Stimulated activated CD4-positive, alpha-beta T cell treated with anti-CD3 and anti-CD28 coated beads, Interleukin-12 subunit alpha, Interleukin-12 subunit beta, amount 100 ng/mL, for 48 hours (primary cell): ENCODE measurements around the gene NAA10.
"Not testable (repeated sequence)": the region's sequence is repeated elsewhere in the genome, so short reads cannot be mapped to it uniquely, and the experiment has no call there.

Source experiments
- DNase-seq, 3 donors: peaks; one replicate each; pipeline ENCODE4 v3.0.0-alpha.2; 2020; ENCODE audit warnings: low read depth in 2 of 3, low spot score in 1 of 3

The NAA10 gene

DNA sequence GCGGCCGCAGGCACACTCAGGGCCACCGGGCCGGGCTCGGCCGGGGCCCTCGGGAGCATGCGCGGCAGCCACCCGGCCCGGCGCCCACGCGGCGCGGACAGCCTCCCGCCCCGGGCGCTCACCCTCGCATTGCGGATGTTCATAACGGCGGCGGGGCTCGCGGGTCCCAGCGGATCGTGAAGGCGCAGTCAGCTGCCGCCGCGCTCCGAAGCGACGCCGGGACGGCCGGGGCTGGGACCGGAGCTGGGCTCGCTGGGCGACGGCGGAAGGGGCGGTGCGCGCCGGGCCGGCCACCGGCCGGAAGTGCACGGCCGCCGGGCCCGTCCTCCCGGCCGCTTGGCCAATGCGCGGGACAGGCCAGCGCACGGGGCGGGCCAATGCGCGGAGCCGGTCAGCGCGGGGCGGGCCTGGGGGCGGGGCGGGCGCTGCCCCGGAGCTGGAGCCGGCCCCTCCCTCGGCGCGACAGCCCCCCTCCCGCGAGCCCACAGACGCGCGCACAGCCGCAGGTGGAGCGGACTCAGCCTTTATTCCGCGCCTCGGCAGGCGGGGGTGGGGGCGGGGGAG lies at the start of gene NAA10:
NAA10 (minus strand) TSS at position 276 of the 564 bp plus-strand sequence; CDS start at position 143, 133 bp downstream.
- DNase-seq: peak in 1 of 3 donors; percentile 66

DNA sequence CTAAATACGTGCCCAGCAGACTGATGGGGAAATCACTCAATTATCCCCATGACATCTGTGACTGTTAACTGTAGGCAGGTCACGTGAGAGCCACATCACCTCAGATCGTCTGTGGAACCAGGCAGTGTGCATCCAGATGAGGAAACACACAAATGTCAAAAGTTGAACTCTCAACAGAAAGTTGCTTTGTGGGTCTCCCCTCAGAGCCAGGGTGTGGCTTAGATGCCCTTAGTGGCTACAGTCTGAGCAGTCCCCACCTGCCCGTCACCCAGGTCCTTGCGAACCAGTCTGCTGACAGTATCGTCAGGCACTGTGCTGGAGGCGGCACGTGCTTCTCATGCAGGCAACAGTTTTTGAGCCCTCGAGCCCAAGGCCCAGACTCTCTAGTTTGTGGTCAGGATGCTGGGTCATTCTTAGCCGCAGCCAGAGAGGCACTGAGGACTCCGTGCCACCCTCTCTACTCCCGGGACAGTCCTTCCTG lies 48.5 kb upstream of the NAA10 start:
- DNase-seq: no peak

DNA sequence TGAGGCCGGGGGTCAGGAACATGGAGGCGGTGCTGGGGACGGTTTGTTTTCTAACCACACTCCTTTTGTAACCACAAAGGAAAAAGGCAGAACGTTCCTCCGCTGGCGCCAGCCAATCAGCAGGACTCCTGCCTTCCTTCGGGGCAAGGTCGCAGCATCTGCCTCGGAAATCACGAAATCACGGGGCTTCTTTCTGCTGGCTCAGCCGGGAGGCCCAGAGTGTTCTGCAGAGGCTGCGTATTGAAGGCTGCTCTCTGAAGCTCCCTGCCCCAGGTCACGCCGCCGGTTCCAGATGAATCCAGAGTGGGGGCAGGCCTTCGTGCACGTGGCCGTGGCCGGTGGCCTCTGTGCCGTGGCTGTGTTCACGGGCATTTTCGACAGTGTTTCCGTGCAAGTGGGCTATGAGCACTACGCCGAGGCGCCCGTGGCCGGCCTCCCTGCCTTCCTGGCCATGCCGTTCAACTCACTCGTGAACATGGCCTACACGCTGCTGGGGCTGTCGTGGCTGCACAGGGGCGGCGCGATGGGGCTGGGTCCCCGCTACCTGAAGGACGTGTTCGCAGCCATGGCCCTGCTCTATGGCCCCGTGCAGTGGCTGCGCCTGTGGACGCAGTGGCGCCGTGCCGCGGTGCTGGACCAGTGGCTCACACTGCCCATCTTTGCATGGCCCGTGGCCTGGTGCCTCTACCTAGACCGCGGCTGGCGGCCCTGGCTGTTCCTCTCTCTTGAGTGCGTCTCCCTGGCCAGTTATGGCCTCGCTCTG lies 47.1 kb upstream of the NAA10 start:
- peak in 2 of 3 donors; percentile 55 to 66 for DNase-seq

DNA sequence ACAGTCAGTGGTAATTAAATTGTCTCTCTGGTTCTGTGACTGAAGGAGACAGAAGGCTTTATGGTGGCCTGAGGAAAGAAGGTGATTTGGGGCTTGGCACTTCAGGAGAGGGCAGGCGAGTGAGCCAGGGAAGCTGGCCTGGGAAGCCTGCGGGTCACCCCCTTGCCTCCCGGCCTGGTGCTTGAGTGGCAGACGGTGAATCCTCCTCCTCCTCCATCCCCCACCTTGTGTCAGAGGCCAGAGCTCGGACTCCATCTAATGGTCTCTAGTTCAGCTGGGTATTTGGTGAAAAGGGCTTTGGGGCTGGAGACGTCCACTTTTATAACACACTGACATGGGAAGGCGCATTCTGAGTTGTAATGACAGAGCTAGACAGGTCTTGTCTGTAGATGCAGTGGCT lies 46.4 kb upstream of the NAA10 start:
- no peak for DNase-seq

DNA sequence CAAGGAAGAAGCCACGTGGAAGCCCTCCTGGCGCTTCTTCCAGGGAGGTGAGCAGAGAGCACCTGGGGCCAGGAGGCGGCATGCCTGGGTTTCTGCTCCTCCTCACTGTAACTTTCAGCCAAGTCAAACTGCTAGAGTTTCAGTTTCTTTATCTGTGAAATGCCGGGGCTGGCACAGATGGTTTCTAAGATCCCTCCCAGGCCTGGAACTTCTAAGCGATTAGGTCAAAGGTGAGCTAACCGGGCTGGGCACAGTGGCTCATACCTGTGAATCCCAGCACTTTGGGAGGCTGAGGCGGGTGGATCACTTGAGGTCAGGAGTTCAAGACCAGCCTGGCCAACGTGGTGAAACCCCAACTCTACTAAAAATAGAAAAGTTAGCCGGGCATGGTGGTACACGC lies 45.6 kb upstream of the NAA10 start:
- DNase-seq: not testable (repeated sequence)

DNA sequence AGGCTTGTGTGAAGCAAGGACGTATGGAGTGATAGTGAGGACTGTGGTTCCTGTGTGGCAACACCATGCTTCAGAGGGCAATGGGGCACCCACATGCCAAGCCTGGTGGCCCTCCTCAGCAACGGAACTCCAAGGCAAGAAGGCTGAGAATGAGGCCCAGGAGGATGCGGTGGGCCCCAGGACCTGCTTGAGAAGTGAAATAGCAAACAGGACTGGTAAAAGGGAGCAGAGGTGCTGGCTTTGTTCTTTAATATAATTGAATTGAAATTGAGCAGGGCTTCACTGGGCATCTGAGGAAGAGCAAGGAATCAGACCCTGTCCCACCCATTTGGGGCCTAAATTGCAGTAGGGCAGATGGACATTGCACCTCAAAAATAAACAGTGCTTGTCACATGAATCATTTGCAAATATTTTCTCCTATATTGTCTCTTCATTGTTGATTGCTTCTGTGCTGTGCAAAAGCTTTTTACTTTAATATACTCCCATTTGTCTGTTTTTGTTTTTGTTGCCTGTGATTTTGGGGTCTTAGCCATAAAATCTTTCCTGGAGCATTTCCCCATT lies 40.0 kb upstream of the NAA10 start:
- no peak for DNase-seq

DNA sequence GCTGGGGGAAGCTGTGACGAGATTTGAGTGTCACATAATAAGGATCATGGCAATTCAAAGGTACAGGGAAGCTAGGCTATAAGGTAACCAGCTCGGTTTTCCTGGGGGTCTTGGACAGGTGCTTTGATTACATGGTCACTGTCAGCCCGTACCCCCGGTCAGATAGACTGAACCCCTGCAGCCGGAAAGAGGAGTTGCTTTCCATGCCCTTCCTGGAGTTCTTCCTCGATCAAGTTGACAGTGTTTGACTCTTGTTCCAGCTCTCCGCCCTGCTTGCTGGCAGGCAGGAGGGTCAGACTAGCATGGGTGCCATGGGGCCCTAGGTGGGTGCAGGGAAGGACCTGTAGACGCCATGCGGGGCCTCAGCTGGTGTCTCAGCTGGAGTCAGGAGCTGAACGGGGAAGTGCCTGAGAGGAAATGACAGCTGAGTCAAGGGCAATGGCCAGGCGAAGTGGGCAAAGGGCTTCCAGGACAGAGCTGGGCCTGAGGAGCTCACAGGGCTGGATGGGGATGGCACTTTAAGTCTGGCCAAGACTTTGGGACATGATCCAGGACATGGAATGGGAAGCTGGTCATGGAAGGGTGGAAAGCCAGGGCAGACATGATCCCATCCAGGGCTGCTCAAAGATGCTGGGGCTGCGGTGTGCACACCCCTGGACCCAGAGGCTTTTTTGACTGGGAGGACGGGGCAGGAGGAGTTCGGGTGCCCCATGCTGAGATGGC lies 39.3 kb upstream of the NAA10 start:
- DNase-seq: no peak

DNA sequence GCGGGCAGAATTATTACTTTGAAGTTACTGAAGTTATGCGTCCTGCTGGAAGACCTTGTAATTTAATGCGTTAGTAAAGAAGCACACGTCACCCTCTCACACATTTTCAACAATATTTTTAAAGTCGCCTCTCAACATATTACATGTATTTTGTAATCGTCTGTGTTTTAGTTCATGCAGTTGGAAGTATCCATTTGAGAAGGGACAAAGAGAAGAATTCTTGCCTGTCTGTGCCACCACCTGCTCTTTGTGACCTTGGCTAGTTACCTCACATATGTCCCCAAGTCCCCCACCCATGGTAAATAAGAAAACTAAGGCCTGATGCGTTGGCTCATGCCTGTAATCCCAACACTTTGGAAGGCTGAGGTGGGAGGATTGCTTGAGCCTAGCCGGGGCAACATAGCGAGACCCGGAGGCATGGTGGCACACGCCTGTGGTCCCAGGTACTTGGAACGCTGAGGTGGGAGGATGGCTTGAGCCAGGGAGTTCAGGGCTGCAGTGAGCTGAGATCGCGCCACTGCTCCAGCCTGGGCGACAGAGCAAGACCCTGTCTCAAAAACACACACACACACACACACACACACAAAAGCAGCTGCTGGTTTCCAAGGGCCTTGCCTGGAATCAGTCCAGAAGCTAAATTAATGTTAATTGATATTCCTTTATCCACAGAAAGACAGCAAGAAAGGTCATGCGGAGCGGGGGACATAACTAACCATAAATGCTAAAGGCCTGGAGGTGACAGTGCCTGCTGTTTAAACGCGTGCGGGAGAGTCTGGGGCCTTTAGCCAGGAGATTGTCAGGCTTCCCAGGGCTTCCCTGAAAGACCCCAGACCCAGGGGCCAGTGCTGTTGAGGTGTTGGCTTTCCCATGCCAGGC lies 38.5 kb upstream of the NAA10 start:
- no peak for DNase-seq

DNA sequence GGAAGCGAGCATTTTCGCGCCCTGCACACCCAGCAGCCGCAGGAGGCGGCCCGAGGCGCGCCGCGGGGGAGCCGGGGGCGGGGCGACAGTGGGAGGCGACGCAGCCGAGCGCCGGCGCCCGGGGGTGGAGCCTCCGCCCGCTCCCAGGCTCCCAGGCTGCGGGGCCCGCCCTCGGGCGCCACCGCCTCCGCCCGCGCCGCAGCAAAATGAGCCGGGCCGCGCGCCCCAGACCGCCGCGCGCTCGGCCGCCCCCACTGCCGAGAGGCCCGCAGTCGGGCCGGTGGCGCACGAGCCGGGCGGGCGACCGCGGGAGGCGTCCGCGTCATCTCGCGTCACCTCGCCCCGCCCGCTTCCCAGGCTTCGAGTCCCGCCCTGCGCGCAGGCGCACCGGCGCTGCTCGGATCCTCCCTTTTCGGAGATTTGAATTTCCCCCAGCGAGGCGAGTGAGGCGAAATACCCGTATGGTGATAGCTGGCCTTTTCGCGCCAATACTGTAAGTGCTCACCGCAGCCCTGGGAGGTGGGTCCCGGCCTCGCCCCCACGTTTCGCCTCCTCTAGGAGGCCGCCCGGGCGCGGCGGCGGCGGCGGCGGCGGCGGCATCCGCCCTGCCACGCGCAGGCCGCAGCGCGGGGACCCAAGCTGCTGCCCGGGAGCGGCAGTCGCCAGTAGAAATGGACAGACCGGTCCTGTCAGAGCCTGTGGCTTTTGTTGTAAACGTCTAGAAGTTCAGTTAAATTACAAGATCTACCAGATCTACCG lies 37.7 kb upstream of the NAA10 start, which contains the start of gene TMEM187:
TMEM187 (plus strand) TSS at position 387 of the 759 bp plus-strand sequence. CDS start 9,309 bp downstream, outside the sequence.
- peak; percentile 80 to 87 (median 83) for DNase-seq

DNA sequence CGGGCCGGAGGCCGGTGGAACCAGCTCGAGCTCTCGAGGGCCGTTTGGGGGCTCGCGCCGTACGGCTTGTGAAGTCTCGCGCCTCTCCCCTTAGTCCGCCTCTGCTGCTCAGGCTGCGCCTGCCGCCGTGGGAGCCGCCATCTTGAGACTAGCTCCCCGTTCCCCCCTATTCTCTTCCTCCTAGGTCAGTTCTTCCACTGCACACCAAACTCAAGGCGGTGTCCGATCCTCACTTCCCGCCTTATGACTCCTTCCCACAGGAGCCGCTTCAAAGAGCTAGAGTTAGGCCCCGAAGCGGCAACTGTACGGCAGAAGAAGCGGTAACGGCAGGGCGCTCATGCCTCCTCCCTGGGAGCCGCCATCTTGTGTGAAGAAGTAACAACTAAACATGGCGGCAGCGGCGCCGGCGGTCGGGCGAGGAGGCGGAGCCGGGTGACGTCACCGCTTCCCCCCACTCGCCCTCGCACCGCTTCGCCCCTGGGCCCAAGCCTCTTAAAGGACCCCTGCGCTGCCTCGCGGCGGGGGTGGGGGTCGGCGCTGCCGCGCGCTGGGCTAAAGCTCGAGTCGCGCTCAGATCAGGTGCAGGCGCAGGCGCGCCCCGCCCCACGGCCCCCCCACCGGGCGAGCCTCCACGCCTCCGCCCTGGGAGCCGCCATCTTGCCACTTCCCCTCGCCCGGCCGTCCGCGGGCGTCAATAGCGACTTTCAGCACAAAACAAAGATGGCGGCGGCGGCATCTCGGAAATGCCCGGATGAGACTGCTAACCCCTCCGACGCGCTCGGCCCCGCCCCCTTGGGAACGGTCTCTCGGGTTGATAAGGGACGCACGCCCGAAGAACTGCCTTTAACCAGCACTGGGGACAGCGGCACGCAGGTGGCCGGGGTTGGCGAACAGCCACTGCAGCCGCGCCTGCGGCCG lies 36.9 kb upstream of the NAA10 start, which contains the start of gene HCFC1:
HCFC1 (minus strand) TSS at position 369 of the 918 bp plus-strand sequence. CDS start 978 bp downstream, outside the sequence.
- peak; percentile 77 to 88 (median 83) for DNase-seq

DNA sequence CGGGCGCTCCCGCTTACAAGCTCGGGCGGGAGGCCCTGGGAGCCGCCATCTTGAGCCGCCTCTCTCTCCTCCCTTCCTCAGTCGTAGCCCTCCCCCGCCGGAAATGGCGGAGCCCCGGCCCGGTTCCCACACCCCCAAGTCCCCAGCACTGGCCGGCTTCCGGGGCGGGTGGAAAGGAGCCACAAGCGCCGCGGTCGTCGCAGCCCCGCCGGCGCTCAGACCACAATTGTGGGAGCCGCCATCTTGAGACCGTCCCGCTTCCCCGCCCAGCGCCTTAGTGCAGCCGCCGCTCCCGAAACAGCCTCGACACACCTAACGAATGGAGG lies 36.2 kb upstream of the NAA10 start:
- DNase-seq: peak; percentile 79 to 83 (median 81)

DNA sequence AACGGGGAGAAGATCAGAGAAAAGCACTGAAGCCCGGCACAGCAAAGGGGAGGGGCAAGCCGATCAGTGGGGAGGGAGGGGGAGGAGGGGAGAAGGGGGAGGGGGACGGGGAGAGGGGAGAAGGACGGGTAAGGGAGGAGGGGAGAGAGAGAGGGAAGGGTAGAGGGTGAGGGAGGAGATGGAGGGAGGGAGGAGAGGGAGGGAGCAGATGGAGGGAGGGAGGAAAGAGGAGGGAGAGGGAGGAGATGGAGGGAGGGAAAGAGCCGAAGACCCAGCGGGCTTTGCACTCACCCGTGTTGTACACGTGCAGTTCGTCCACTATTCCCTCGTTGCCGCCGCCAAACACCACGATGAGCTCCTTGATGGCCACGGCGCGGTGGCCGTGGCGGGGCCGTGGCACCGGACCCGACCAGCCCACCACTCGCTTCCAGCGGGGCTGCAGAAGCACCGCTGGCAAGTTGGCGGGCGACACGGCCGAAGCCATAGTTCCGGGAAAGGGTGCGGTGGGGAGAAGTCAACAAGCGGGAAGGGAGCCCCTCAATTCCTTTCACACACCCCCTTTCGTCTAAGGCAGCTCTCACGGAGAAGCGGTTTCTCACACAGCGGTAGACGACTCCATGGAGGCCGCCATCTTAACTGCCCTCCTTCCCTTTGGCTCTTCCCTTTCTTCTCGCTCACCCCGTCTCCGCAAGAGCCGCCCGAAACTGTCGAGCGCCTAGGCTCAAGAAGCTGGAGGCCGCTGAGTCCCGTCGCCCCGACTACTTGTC lies 35.7 kb upstream of the NAA10 start:
- DNase-seq: no peak

DNA sequence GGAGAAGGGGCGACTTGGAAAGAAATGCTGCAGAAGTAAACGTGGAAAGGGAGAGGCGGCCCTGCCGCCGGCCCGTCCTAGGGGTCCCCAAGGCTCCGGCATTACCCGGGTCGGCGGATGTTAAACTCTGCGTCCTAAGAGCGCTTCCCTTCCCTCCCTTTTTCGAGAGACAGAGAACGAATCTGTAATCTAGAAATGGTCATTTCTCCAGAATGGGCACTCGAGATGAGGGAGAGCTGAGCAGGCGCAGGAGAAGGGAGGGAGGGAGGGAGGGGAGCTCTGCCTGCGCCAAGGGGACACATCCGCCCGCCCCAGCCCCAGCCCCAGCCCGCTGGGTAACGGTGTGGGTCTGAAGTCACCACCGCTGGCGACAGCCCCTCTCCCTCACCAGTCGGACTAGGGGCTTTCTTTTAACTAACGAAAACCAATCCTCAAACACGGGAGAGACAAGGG lies 35.1 kb upstream of the NAA10 start:
- no peak for DNase-seq

DNA sequence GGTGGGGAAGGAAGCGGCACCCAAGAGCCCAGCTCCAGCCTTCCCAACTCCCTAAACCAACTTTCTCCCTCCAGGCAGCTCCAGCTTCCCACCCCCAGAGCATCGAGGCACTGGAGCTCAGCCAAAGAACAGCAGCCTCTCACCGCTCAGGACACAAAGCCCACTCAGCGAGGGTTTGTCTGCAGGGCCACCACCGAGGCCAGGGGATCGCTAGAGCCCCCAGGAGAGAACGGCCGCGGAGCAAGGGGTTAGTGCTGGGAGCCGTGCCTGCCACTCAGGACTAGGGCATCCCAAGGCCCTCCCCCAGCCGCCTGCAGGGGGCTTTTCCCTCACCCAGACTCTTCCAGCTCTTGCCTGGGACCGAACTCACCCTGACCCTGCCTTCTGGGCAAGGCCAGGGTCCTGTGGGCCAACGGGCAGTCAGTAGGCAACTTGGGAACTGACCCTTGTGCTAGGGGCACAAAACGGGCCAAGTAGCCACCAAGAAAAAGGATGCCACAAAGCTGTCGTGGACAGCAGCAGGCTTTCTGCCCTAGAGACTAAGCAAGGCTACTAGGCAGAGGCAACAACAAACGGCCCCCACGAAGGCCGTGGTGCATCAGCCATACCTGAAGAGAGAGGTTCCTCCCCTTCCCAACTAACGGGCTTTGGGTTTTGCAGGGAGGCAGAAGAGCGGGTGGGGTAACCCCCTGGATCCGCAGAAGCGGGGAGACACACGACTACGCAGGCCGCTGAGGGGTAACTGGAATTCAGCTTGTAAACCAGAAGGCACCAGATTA lies 34.5 kb upstream of the NAA10 start:
- no peak for DNase-seq

DNA sequence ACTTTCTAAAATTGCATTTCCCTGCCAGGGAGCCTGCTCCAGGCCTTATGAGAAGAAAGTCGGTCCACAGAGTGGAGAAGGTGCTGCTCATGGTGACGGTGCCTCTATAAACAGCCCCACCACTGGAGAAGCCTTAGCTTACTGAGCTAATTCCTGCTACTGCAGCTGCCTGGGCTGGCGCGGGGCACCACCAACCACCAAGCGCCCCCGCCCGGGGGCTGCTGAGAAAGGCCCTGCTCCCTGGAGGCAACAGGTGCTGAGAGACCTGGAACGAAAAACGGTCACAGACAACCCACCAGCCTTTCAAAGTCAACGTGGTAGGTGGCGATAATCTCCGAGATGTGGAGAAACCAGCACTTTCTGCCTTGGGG lies 33.9 kb upstream of the NAA10 start:
- no peak for DNase-seq

DNA sequence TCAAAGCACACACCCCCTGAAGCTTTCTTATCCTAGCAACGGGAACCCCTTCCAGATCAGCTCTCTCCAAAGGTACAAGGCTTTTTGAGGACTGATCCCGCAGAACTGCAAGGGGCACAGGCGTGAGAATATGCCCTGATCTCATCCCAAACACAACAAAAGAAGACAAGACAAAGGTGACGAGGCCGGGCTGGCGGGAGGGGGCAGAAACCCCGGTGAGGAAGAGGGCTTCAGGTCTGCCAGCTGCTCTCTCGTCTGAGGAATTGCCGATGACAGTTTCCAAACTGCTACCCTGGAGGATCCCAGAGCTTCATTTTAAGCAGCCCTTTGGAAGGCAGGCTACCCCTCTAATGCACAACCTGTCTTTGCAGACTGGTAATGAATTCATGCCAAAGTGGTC lies 33.4 kb upstream of the NAA10 start:
- no peak for DNase-seq

DNA sequence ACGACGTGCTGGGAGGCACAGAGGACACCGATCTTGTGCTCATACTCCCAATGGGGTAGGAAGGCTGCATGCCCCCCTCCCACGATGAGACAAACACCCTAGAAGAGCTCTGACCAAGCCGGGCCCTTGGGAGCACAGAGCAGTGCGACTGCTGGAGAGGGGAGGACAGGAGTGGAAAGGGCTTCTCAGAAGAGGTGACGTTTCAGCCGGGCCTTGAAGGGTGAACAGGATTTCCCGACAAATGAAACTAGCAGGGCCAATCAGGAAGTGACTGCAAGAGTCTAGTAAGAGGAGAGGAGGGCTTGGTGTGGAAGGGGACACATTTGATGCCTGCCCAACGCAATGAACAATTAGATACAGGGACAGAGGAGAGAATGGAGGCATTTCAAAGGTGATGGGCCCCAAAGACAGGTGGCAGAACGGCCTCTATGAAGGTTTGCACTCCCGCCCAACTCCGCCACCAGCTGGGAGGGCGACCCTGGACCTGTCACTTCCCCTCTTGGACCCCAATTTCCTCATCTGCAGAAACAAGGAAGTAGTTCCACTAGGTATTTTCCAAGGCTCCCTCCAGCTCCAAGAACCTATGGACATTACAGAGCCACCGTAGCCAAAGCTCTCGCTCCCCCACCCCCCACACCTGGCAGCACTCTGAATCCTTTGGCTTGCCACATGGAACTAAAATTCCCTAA lies 32.8 kb upstream of the NAA10 start:
- no peak for DNase-seq
